ENCODE data around the gene RNF208. TPM values are rescaled to one million over a fixed set of nuclear protein-coding genes. Genes with fewer than 3 reads are reported as not detected.

Gene RNF208
- total and polyA plus RNA-seq, 9 of the 15 experiments (the other 6 are each of a cell fraction or from before 2014, with no cell fraction given): 0.15 to 6.9 (median 0.50) TPM; not detected in 2

DNA sequence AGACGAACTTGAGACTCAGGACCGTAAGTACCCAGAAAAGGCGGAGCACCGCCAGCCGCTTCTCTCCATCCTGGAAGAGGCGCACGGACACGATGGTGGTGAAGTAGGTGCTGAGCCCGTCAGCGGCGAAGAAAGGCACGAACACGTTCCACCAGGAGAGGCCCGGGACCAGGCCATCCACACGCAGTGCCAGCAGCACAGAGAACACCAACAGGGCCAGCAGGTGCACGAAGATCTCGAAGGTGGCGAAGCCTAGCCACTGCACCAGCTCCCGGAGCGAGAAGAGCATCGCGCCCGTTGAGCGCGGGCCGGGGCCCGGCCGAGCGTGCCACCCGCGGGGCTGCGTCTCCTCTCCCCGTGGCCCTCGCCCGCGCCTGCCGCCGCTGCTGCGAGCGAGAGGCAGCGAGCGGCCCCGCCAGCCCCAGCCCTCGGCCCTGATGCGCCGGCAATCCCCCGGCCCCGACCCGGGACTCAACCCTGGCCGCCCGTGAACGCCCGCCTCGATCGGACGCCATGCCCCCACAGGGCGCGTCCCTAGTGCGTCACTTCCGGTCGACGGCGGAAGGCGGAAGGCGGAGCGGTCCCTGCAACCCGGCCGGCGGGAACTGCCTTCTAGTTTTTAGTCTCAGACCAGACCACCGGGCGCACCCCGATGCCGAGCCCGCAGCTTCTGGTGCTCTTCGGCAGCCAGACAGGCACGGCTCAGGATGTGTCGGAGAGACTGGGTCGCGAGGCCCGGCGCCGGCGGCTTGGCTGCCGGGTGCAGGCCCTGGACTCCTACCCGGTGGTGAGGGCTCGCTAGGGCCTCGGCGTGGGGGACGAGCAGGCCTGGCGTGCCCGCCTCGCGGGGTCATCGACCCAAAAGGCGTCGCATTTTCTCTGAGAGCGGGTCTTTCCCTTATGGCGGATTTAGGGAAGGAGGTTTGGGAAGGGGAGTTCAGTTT, 16.6 kb downstream of the RNF208 start, which contains the start of the genes NDOR1 and TMEM203:
NDOR1 (plus strand) TSS at position 575 of the 944 bp plus-strand sequence; CDS start at position 653, 78 bp downstream.
TMEM203 (minus strand) TSS at position 523 of the 944 bp plus-strand sequence; CDS start at position 289, 234 bp downstream.
- Histone ChIP-seq H3K4me1 (replicated peaks in 1 of 2; ENCODE audit: control insufficient read depth in 2 of 2, insufficient read depth in 2 of 2, low read length in 2 of 2) (peaks cover 28 to 59% of the 10 kb centered on the region in 2 experiments), H2AFZ (ENCODE audit: low read depth, low read length) (peak within 1 kb of the TSS; percentile 77), H3K27me3 (ENCODE audit: control insufficient read depth in 2 of 2, insufficient read depth in 2 of 2, low read length in 2 of 2) (no peaks in the 10 kb centered on the region), H3K9ac (ENCODE audit: insufficient read depth in 1 of 2, low read depth in 2 of 2, low read length in 2 of 2) (peak within 1 kb of the TSS; percentile 92 to 98), H3K4me2 (ENCODE audit: insufficient read depth, low read length) (peak within 1 kb of the TSS; percentile 95), H3K36me3 (ENCODE audit: control insufficient read depth, insufficient read depth, low read length) (peaks cover 43% of the 10 kb centered on the region; the same call in 2 of the 3 replicates), H3K9me3 (replicated peaks; ENCODE audit: control insufficient read depth, insufficient read depth, low read depth, low read length) (no peaks in the 10 kb centered on the region), H3K9me1 (ENCODE audit: control insufficient read depth, insufficient read depth, low read length) (peaks cover 3% of the 10 kb centered on the region), H4K20me1 (replicated peaks; ENCODE audit: control insufficient read depth, insufficient read depth, low read length) (no peaks in the 10 kb centered on the region; the same call in 1 of the 2 replicates), H3K27ac (ENCODE audit: extremely low read depth, low read depth, low read length) (peak within 1 kb of the TSS; percentile 88), H3K79me2 (ENCODE audit: control insufficient read depth, insufficient read depth, low read length) (peaks cover 59% of the 10 kb centered on the region), H3K4me3 (peak within 1 kb of the TSS; percentile 99)
- intact Hi-C loops (cut with micrococcal nuclease) (no loop called here), in situ Hi-C loops (cut with MboI) (no loop called here)
- ATAC-seq: peak; percentile 60
- ChIA-PET CTCF (ENCODE audit: low intra/inter-chr PET ratio) (no interaction called here), POLR2A (interaction anchor here (1.0 to 5.7 kb wide), 5 partner anchors 10 to 119 kb away, joined by 3 to 56 read pairs (median 5); partner anchors contain the start of genes ANAPC2, MAN1B1 and SSNA1)
- WGBS (ENCODE audit: insufficient coverage, low coverage, missing lambda C conversion rate): under 1% methylated on average over 63 of the region's 98 CpGs
- BruUV-seq (replicated peaks): no TSS peak
- DNase-seq (ENCODE audit: extremely low read depth in 1 of 4, low spot score in 3 of 4): peak; percentile 89 to 94 (median 91)
- FAIRE-seq: peak; percentile 69
- TF ChIP-seq ZNF507 (tag; conservative IDR thresholded peaks at IDR 0.05): no peak
- no peak for TF ChIP-seq NR2C1 (IDR thresholded peaks at IDR 0.05)
- TF ChIP-seq NR2C1 (tag; IDR thresholded peaks at IDR 0.05): peak; percentile 50
- TF ChIP-seq, protein P1, sequence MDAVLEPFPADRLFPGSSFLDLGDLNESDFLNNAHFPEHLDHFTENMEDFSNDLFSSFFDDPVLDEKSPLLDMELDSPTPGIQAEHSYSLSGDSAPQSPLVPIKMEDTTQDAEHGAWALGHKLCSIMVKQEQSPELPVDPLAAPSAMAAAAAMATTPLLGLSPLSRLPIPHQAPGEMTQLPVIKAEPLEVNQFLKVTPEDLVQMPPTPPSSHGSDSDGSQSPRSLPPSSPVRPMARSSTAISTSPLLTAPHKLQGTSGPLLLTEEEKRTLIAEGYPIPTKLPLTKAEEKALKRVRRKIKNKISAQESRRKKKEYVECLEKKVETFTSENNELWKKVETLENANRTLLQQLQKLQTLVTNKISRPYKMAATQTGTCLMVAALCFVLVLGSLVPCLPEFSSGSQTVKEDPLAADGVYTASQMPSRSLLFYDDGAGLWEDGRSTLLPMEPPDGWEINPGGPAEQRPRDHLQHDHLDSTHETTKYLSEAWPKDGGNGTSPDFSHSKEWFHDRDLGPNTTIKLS (IDR thresholded peaks at IDR 0.05; ENCODE audit: borderline replicate concordance, low read depth): peak; percentile 59; the same call in 1 of the 2 replicates
- TF ChIP-seq ZNF717 (CRISPR knock-in tag; IDR thresholded peaks at IDR 0.05): no peak
- no peak for TF ChIP-seq ZFP36 (IDR thresholded peaks at IDR 0.05; ENCODE audit: low read depth, low read length, partially characterized antibody)
- TF ChIP-seq, protein P2, sequence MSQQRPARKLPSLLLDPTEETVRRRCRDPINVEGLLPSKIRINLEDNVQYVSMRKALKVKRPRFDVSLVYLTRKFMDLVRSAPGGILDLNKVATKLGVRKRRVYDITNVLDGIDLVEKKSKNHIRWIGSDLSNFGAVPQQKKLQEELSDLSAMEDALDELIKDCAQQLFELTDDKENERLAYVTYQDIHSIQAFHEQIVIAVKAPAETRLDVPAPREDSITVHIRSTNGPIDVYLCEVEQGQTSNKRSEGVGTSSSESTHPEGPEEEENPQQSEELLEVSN (IDR thresholded peaks at IDR 0.05; ENCODE audit: borderline replicate concordance in 1 of 2, extremely low read depth in 1 of 2, insufficient read depth in 1 of 2, insufficient read length in 1 of 2, low read depth in 1 of 2, low read length in 1 of 2, poor library complexity in 1 of 2, severe bottlenecking in 1 of 2): peak; percentile 35 to 73
- peak; percentile 75 for TF ChIP-seq MBD2 (IDR thresholded peaks at IDR 0.05; ENCODE audit: borderline replicate concordance, low read depth)
- TF ChIP-seq KAT8 (IDR thresholded peaks at IDR 0.05; ENCODE audit: low read depth): 0 out of 2 replicates have a peak, but pooled peaks have one; percentile 44
- TF ChIP-seq, protein P3, sequence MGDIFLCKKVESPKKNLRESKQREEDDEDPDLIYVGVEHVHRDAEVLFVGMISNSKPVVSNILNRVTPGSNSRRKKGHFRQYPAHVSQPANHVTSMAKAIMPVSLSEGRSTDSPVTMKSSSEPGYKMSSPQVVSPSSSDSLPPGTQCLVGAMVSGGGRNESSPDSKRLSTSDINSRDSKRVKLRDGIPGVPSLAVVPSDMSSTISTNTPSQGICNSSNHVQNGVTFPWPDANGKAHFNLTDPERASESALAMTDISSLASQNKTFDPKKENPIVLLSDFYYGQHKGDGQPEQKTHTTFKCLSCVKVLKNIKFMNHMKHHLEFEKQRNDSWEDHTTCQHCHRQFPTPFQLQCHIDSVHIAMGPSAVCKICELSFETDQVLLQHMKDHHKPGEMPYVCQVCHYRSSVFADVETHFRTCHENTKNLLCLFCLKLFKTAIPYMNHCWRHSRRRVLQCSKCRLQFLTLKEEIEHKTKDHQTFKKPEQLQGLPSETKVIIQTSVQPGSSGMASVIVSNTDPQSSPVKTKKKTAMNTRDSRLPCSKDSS (IDR thresholded peaks at IDR 0.05; ENCODE audit: low read depth, partially characterized antibody): no peak
- TF ChIP-seq ATF7 (IDR thresholded peaks at IDR 0.05): peak; percentile 75
- 0 out of 2 replicates have a peak, but pooled peaks have one; percentile 62 for TF ChIP-seq ZNF76 (CRISPR knock-in tag; IDR thresholded peaks at IDR 0.05; ENCODE audit: borderline replicate concordance)

Measured in K562 (cell line).